K562 (cell line): ENCODE data around the gene CPT1C. TPM values are rescaled to one million over a fixed set of nuclear protein-coding genes. Genes with fewer than 3 reads are reported as not detected.

Source experiments
- GTF2A2 ChIP-seq: IDR thresholded peaks from 2 replicates; pipeline ENCODE4 v1.6.1; 2016; ENCODE audit warnings: mild to moderate bottlenecking, missing genetic modification characterization, missing compliant biosample characterization
- KLF13 ChIP-seq: fragments of 450-650 bp; IDR thresholded peaks from 2 replicates; pipeline ENCODE4 v1.6.1; 2016; ENCODE audit warnings: missing genetic modification characterization, low read depth, mild to moderate bottlenecking, missing compliant biosample characterization, moderate library complexity, borderline replicate concordance
- MAX ChIP-seq: sonication (generic); formaldehyde crosslinking; IDR thresholded peaks from 2 replicates; pipeline ENCODE4 v1.9.0; 2022; ENCODE audit warnings: mild to moderate bottlenecking, missing genetic modification reagents
- PBX2 ChIP-seq, 2 experiments: IDR thresholded peaks in 1 of 2; conservative IDR thresholded peaks in 1 of 2; 2 replicates each; pipeline ENCODE4 v1.6.1; 2016; ENCODE audit warnings: low read depth in 2 of 2, mild to moderate bottlenecking in 1 of 2, missing compliant biosample characterization in 1 of 2, missing genetic modification characterization in 1 of 2, moderate library complexity in 1 of 2
- PYGO2 ChIP-seq: fragments of 450-650 bp; IDR thresholded peaks from 2 replicates; pipeline ENCODE4 v1.6.1; 2016; ENCODE audit warnings: mild to moderate bottlenecking, missing genetic modification characterization, moderate library complexity, missing compliant biosample characterization
- SNAPC5 ChIP-seq: fragments of 250-450 bp; sonication (Bioruptor Pico); IDR thresholded peaks from 2 replicates; pipeline ENCODE4 v1.8.0; 2021; ENCODE audit warnings: moderate library complexity, mild to moderate bottlenecking, inconsistent platforms
- SRSF9 ChIP-seq: fragments of 200-400 bp; formaldehyde crosslinking; IDR thresholded peaks from 2 replicates; pipeline ENCODE4 v1.6.1; 2017; ENCODE audit warnings: low read depth, low read length, borderline replicate concordance
- ZBTB12 ChIP-seq: fragments of 250-450 bp; sonication (Bioruptor Pico); IDR thresholded peaks from 2 replicates; pipeline ENCODE4 v1.4.0; 2020
- ZBTB40 ChIP-seq, 2 experiments: fragments of 450-650 bp in 1 of 2; sonication (generic) in 1 of 2; formaldehyde crosslinking in 1 of 2; IDR thresholded peaks; 2 replicates each; pipeline versions ENCODE4 v1.7.1 to v1.9.0; 2016 to 2022; ENCODE audit warnings: inconsistent platforms in 1 of 2, mild to moderate bottlenecking in 1 of 2, missing genetic modification reagents in 1 of 2
- polyA plus RNA-seq, 8 experiments: library from polyadenylated mRNA; depleted of rRNA in 4 of 8; stranded (reverse) in 5 of 8; unstranded in 3 of 8; fragments of >200 nt; fragmentation: Nextera tagmentation in 2 of 8; fragmentation: Illumina TruSeq in 1 of 8; extraction: Ambion mirVana in 2 of 8; extraction: Trizol in 1 of 8; gene quantifications; 2 replicates each; pipeline versions ENCODE4 v1.2.1 to v1.2.3, GENCODE V29; 2011 to 2014; ENCODE audit warnings: inconsistent platforms in 1 of 8, missing spikeins in 1 of 8
- total RNA-seq, 7 experiments: library from RNA; depleted of rRNA in 6 of 7; stranded (reverse); fragments of >200 nt in 6 of 7; fragmentation: Illumina TruSeq in 2 of 7; extraction: Trizol in 2 of 7; gene quantifications; 2 replicates each; pipeline versions ENCODE4 v1.2.1 to v1.2.3, GENCODE V29; 2011 to 2021; ENCODE audit warnings: low replicate concordance in 1 of 7

CPT1C gene
- total and polyA plus RNA-seq, 9 of the 15 experiments (the other 6 are each of a cell fraction or from before 2014, with no cell fraction given), result 1.9 to 12.3 (median 3.0) TPM

- TF ChIP-seq ZBTB40 (IDR thresholded peaks at IDR 0.05) (no peak), ZBTB40 (CRISPR knock-in tag; IDR thresholded peaks at IDR 0.05) (no peak), MAX (CRISPR knock-in tag) (0 out of 2 replicates have a peak, but pooled peaks have one; percentile 11), KLF13 (tag) (no peak), PYGO2 (tag) (no peak), ZBTB12 (CRISPR knock-in tag) (no peak), GTF2A2 (tag) (no peak), SNAPC5 (CRISPR knock-in tag) (no peak), SRSF9 (no peak), PBX2 (CRISPR knock-in tag; IDR thresholded peaks at IDR 0.05; ENCODE audit: low read depth) (peak; percentile 61), PBX2 (tag; conservative IDR thresholded peaks at IDR 0.05; ENCODE audit: low read depth) (peak; percentile 80)
These were observed 18.6 kb upstream of the CPT1C start (continued) for GRCh38 chr19:49672131-49672919.
